ENCODE data around the gene LARGE1.
"Not testable (repeated sequence)": the region's sequence is repeated elsewhere in the genome, so short reads cannot be mapped to it uniquely, and the experiment has no call there.

LARGE1 gene

DNA sequence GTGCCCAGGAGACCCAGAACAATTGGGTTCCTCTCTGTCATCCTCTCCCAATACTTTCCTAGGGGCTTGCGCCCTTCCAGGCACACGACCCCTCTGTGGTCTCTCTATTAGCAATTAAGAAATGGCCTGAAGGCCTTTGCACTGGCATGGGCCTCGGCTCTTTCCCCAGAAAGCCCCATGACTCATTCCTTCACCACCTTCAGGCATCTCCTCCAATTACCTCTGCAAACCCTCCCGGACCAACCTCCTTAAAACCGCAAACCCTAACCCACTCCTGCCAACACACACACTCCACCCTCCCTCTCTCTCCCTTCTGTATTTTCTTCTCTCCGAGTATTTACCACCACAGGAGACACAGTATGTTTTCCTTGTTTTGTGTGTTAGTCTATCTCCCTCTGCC lies 36.7 kb downstream of the LARGE1 start:
- DNase-seq, result no peak

DNA sequence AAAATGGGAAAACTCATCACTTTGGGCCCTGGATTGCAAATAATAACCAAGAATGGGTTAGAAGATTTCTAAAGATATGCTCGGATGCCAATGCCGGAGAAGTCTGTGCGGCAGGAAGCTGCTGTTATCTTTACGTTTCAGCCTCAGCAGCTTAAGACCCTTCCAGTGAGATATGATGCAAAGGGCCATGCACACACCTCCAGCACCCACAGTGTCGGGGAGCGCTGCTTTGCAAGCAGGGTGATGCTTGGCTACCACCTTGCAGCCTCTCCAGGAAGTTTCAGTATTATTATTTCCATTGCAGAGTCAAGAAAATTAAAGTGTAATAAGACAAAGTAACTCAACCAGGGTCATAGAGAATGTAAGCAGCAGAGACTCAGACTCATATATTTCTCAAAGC lies 37.3 kb downstream of the LARGE1 start:
- DNase-seq, result no peak

DNA sequence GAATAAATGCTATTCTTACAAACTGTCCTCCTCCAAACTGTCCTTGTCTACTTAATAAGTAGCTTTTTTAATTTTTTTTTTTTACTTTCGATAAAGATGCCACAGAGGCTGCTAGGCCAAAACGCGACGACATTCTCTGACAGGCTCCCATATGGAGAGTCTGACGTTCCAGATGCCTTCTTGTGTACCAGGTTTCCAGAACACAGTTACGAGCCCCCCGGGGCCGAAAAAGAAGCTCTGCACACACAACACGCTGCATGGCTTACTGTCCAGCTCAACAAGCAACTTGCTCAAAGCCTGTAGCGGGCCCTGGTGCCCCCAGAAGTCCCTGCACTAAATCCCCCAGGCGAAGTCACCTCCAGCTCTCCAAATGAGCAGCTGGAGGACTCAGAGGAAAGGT lies 39.3 kb downstream of the LARGE1 start:
- DNase-seq, result no peak

DNA sequence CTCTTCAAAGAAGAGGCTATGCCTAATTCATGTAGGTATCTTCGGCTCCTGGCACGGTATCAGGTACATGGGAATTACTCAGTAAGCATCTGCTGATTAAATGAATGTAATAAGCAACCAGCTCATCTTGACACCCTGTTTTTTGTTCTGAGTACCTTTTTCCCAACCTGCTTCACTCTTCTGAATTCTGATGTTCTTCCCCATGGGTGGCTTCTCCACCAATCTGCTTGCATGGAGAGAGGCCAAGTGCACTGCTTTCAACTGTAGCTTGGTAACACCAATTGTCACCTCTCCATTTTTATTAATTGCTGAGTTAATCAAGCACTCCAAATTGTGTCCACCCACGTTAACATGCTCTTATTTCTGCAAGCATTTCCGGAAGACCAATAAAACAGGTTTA lies 40.5 kb downstream of the LARGE1 start:
- no peak for DNase-seq

DNA sequence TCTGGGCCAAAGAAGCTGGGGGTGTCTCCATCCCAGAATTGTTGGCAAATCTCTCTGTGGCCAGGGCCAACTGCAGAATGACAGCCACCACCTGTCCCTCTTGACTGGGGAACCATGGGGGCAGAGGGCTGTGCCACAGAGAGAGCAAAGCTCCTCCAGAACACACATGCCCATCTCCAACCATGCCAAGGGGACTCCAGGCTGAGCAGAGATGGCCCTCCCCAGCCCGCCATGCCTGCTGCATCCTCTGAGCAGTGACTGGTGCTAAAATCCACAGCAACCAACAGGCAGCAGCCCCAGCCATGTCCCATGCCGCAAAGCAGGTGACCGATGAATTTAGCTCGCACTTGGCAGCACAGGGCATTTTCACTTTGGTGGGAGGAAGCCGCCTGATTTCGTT lies 45.0 kb downstream of the LARGE1 start:
- no peak for DNase-seq

DNA sequence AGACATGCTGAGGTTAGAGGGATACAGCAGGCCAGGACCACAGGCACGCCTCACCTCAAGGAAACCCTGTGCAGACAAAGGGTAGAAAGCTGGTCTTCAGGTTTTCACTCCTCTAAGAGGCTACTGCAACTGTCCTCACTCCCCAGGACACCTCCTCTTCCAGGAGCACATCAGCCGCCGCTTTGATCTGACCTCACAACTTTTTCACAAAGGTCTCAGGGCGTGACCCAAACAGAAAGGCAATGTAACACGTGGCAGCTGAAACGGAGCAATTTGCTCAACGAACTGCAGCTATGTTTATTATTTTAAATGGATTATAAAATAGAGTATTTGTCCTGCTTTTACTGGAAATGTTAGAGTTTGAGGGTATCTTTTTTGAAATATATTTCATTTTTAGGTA lies 46.1 kb downstream of the LARGE1 start:
- DNase-seq, result no peak

DNA sequence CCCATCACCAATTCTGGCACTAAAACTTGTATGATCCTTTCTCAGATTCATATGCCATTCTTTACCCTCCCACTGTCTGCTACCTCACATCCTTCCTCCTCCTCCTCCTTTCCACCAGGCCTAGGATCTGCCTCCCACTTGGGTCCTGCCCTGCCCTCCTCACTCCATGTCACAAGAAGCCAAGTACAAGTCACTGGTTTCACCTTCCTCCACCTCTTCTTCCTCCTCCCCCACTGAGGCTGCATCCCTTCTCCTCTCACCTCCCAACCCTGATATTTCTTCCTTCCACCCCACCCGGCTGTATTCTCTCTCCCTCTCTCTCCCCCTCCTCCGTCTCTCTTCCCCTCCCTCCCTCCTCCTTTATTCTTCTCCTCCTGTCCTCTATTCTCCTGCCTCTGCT lies 46.6 kb downstream of the LARGE1 start:
- DNase-seq, result no peak

DNA sequence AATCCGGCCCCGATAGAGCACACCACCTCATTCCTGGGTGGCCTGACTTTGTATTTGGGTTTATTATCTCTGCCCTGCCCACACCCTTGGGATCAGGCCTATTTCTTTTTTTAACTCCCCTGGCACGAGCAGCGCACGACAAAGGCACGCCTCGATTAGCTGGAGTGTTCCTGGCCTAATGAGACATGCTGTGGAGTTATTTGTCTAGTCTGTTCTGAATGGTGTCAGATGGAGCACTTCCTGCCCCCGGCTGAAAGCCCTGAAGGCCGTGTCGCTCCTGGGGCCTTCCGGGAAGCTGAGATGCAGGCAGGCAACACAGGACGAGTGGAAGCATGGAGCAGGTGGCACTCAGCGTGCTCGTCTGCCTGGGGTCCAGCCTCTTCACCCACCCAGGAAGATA lies 47.1 kb downstream of the LARGE1 start:
- no peak for DNase-seq

DNA sequence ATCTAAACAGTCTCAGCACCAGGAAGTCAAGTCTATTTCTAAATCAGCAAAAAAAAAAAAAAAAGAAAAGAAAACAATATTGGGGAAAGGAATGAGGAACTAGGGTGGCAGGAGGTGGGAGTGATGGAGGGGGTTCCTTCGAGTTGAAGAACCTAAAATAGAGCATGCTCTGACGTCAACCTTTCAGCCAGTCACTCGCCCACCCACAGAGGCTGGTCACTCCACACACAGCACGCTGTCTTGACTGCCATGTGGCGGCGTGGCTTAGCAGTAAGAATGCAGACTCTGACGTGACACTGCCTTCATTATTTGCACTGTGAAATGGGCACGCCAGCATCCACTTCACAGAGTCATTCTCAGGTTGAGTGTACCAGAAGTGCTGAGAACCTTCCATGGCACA lies 48.3 kb downstream of the LARGE1 start:
- no peak for DNase-seq

DNA sequence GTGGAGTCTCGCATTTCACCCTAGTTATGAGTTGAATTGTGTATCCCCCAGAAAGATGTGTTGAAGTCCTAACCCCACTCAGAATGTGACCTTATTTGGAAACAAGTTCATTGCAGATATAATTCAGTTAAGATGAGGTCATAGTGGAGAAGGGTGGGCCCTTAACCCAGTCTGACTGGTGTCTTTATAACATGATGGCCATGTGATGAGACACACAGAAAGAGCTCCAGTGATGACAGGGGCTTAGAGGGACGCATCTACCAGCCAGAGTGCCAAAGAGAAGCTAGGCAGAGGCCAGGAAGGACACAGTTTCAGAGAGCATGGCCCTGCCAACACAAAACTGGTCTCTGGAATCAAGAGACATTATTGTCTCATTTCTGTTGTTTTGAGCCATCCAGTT lies 50.3 kb downstream of the LARGE1 start:
- no peak for DNase-seq

DNA sequence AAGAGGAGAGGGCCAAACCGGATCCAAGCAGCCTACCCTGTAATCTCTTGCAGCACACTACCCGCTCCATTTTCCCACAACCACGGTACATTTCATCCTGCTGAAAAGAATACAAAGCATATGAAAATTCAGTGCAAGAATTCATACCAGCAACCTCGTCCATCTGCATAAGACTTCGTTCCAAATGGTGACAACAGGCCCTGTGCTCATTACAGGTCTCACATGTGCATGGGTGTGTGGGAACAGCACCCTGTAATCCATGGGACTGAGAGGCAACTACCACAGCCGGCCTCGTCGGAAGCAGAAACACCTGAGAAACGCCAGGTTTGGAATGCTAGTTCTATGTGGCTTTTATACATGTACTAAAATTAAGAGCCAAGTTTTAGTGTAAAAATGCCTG lies 52.3 kb downstream of the LARGE1 start:
- no peak for DNase-seq

DNA sequence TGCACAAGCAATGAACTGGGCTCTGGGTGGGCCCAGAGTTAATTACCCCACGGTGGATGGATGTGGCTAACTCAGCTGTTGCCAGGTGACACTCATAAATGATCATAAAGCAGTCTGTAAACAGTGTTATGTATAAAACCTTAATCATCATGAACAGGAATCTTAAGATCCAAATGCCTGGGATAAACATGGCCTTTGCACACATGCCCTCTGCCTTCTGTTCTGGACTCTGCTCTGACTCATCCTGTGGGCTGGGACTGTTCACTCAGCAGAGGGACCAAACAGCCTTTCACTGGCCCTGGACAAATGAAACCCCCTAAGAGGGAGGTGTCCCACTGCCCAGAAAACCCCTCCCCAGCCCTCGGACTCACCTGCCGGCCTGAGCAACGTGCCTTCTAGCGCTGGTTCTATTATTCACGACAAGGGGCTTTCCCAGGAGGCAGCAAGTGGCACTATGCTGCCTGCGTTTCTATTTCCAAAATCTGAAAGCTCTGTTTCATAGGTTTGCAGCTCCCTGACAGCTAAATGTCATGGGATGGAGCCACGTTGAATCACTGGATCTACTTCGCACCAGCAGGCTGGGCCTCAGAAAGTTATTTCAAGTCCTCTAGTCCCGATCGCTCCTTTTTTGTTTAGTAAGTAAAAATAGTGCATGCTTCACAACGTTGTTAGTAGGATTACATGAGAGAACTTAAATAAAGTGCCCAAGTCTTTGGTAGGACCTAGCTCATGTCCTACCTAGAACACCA lies 53.0 kb downstream of the LARGE1 start:
- no peak for DNase-seq

DNA sequence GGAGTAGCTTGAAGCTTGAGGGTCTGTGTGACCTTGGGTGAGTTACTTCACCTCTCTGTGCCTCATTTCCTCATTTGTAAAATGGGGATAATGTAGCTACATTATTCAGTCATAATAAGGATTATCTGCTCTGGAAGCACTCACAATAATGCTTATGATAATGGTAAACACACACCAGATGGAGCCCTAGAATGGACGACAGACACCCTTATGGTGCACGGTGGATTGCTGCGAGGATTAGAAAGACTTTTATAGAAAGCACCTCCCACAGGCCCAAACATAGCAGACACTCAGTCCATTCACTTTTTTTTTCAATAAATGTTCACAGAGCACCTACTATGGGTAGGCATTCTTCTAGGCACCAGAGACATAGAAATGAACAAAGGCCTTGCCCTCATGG lies 53.8 kb downstream of the LARGE1 start:
- no peak for DNase-seq

DNA sequence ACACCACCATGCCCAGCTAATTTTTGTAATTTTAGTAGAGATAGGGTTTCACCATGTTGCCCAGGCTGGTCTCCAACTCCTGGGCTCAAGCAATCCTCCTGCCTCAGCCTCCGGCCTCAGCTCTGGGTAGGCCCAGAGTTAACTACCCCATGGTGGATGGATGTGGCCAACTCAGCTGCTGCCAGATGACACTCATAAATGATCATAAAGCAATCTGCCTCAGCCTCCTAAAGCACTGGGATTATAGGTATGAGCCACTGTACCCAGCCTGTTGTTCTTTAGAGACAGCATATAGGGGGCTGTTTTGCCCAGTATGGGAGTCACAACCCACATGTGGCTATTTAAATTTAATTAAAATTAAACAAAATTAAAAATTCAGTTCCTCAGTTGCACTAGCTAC lies 54.3 kb downstream of the LARGE1 start:
- no peak for DNase-seq

DNA sequence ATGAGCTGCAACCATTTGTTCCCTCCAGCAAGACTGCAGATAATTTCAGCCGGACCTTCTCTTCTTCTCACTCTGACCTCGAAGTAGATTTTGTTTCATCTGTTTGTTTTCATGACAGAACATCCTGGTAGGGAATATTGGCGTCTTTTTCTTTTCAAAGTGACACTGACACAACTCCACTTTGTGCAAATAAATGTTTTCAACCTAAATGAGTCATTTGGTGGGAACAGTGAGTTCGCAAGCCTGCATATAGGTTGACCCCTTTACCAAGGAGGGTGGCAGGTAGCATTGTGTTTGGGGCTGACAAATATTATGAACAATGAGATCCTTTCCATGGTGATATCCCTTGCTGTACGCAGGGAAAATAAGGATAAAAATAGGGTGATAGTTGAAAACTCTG lies 55.0 kb downstream of the LARGE1 start:
- DNase-seq, result no peak

DNA sequence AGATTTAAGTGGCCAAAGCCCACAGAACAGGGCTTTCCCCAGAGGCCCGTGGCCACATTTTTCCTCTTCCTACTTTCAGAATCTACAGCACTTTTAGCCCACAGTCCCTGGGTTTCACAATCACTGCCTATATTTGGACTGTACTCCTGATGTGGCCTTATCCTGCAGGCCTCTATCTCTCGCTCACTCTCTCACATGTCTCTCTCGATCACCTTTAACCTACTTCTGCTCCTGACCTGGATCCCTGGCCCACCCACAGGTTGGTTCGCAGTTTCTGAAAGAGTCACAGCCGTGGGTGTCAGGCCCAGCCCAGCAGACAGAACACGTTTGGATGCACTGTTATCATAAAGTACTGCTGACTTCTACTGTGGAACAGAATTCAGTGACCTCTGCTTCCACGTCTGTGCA lies 55.5 kb downstream of the LARGE1 start:
- no peak for DNase-seq

DNA sequence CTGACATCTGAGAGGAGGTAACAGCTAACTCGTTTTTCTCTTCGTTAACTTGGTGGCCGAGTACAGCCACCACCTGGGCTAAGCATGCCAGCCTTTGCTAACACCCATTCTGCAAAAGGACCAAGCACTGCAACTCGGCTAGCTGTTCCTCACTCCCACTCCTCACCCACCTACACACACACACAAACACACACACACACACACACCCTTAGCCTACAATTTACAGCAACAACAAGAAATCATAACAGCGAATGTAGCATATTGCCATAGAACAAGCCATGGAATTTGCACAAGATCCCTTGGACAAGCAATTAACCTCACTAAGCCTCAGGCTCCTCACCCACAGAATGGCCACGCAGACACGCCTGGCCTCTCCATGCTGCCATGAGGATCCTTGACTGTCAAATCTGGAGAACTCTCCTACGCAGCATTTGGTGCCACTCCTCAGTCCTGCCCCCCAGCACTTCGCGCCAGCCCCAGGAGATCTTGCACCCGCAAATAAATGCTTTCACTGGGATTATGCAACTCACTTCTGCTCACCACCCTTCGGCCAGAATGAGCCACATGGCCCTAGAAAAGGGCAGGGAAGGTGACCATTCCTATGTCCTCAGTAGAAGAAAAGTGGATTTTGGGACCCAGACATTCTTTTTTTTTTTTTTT lies 58.9 kb downstream of the LARGE1 start:
- DNase-seq, result no peak

DNA sequence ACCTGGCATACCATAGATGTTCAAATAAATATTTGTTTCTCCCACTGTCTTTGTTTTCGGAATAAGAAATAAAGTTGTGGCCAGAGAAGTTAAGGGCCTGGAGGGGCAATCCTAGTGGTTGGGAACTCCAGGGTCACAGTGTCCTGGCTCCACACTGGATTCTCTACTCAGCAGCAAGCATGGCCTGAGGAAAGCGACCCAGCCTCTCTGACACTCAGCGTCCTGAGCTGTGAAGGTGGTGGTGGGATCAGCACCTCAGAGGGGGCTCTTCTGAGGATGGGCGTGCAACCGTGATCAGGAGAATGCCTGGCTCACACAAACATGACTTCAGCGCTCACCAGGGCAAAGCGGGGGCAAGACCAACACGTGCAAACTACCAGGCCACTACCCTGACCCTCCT lies 59.9 kb downstream of the LARGE1 start:
- DNase-seq, result no peak

DNA sequence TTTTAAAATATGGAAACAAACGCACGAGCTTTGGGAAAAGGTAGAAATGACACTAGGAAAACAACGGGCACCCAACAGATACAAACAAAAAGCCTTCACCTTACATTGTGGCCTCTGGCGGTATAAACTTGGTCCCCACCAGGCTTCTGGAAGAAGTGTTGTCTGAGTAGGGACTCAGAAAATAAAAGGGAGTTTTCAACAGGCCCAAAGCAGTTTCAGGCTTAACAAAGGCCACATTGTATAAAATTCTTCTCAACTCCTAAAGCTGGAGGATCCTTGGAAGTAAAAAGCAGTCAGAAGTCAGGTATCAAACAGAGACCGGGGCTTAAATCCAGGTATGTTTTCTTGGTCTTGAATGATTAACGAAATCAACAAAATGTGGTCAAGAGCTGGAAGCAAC lies 61.0 kb downstream of the LARGE1 start:
- no peak for DNase-seq

DNA sequence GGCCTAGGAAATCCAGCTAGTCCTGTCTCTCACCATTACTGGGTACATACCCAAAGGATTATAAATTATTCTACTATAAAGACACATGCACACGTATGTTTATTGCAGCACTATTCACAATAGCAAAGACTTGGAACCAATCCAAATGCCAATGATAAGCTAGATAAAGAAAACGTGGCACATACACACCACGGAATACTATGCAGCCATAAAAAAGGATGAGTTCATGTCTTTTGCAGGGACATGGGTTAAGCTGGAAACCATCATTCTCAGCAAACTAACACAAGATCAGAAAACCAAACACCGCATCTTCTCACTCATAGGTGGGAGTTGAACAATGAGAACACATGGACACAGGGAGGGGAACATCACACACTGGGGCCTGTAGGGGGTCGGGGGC lies 61.6 kb downstream of the LARGE1 start:
- DNase-seq, result not testable (repeated sequence)

DNA sequence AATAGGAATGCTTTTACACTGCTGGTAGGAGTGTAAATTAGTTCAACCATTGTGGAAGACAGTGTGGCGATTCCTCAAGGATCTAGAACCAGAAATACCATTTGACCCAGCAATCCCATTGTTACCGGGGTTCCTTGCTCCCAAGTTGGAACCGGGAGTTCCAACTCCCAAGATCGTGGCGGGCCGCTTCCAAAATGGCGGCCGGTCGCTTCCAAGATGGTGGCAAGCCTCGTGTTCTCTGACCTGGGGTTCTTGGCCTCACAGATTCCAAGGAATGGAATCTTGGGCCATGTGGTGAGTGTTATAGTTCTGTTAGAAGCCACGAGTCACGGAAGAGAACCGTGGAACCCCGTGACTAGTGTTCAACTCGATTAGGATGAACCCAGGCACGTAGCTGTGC lies 62.5 kb downstream of the LARGE1 start:
- not testable (repeated sequence) for DNase-seq

DNA sequence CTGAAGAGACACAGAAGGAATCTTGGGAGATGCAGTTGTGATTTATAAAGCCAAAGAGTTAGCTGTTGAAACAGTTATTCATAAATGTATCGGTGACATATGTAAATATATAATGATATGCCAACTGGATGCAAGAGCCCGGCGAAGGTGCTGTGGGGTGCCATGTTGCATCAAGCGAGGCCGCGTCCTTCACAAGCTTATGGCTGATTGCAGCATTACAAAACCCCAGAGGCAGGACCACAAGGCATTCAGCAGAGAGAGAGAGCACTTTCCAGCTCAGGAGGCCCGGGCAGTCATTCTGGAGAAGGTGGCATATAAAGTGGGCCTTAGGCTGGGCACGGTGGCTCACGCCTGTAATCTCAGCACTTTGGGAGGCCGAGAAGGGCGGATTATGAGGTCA lies 65.6 kb downstream of the LARGE1 start:
- no peak for DNase-seq

DNA sequence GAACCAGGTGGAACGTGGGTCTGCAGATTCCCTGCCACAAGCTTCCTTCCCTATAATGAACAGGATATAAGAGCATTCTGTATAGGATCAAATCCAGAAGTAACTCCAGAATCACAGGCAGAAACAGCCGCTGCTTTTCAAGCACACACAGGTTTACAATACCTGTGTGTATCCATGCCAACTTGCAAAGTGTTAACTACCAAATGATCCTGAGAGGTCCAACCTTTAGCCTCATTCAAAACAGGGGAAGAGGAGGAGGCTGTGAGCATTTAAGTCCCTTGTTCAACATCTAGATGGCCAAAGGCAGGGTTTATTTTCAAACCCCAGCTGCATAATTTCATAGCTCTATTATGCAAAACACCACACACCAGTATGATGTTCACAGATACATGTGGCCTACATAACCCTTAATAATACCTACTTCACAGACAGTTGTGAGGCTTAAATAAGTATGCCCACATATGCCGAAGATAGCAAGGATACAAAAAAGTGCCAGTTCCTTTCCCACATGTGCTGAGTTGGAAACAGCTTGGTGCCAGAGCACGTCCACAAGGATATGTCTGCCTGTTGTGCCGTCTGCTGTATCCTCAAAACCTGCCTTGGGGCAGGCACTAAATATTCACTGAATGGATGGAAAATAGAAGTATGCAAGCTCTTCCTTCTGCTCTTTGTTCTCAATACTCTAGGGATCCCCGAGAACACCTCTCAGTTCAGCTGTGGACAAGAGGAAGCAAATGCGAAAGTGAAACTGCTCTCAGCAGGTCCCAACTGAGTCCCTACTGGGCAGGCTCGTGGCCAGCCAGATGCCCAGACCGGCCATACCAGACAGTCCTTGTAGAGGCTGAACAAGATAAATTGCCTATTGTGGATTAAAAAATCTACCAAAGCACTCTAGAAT lies 66.8 kb downstream of the LARGE1 start:
- peak; percentile 82 for DNase-seq

DNA sequence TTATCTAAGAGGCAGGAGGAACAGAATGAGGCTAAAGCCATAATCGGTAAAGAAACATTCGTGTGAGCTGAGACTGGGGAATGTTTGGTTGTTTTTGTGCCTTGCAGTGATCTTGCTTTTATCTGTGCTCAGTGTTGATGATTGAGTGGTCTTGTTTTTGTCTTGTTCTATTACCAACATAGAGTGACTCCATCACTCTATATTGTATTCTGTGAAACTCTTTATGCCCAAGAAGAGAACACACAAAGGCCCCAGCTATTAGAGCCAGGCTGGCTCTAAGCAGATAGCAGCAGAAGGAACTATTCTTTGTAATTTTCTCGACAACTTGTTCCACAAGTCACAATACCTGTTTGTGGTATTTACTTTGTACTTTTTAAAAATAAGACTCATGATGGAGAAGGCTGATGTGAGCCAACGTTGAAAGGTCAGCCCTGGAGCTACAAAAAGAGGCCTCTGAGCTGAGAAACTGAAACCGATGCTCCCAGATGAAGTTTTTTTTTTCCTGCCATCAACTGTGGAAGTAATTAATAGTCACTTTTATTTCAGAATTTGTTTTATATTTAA lies 68.4 kb downstream of the LARGE1 start:
- DNase-seq, result no peak
